IPS-20b (cell line): ENCODE results near the gene S100A4.

Experiments used
- H3K27ac ChIP-seq: one replicate; pipeline ENCODE4 v1.5.1; 2013; ENCODE audit warnings: low read length
- H3K27me3 ChIP-seq: 2 replicates; pipeline ENCODE4 v1.6.1; 2013; ENCODE audit warnings: mild to moderate bottlenecking, low read length, inconsistent platforms; ENCODE audit not compliant: insufficient read depth
- H3K36me3 ChIP-seq: 2 replicates; pipeline ENCODE4 v1.6.1; 2013; ENCODE audit warnings: low read depth, mild to moderate bottlenecking, inconsistent platforms, low read length, moderate library complexity; ENCODE audit not compliant: insufficient read depth
- H3K4me1 ChIP-seq: 2 replicates; pipeline ENCODE4 v1.6.1; 2013; ENCODE audit warnings: mild to moderate bottlenecking, control low read depth, inconsistent platforms, low read length, moderate library complexity; ENCODE audit not compliant: insufficient read depth
- H3K4me3 ChIP-seq: 2 replicates; pipeline ENCODE4 v1.5.1; 2013; ENCODE audit warnings: mild to moderate bottlenecking, low read length, inconsistent platforms
- H3K9ac ChIP-seq: 2 replicates; pipeline ENCODE4 v1.6.1; 2013; ENCODE audit warnings: low read depth, mild to moderate bottlenecking, inconsistent platforms, low read length, moderate library complexity
- H3K9me3 ChIP-seq: 2 replicates; pipeline ENCODE4 v1.6.1; 2013; ENCODE audit warnings: mild to moderate bottlenecking, low read depth, low read length, inconsistent platforms; ENCODE audit not compliant: insufficient read depth

The S100A4 gene

DNA sequence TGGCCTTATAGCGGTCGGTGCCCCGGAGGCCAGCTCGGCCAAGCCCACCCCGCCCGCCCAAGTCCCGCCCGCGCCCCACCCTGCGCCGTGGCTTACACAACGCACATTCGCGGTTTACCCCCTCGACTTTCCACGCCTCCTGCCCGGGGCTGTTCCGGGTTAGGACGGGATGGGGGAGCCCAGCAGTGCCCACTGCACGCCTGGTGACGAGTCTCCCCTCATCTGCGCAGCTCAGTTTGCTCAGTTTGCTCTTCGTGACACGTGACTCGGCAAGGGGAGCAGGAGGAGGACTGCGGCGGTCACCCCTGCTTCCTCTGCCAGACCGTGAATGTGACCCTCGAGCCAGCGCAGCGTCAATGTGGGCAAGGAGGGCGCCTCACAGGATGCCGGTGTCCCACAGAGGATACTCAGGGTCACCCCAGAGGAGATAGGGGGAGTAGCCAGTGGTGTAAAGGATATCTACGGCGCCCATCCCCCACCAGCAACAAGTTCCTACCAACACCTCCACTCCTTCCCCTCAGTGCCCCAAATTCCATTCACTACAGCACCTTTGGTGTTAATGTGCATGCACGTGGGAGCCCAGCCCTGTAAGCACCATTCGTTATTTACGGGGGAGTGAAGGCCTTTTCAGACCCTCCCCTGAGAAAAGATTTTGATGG lies 9.5 kb downstream of the S100A4 start:
- Histone ChIP-seq H3K9ac (peak overlapping the region; percentile 47; the same call in 1 of the 2 replicates), H3K4me1 (peaks cover 26% of the 10 kb centered on the region), H3K4me3 (peak overlapping the region; percentile 66), H3K27me3 (peaks cover 39% of the 10 kb centered on the region), H3K36me3 (no peaks in the 10 kb centered on the region), H3K9me3 (no peaks in the 10 kb centered on the region), H3K27ac (no peak overlapping the region)

GRCh38 chr1:153535242-153536011 lies 10.2 kb downstream of the S100A4 start, which contains the start of gene S100A6:
TSS of gene S100A6 (minus strand) at chr1:153535991. CDS start at chr1:153535339, 652 bp downstream.
- Histone ChIP-seq H3K4me3 (peak within 1 kb of the TSS; percentile 66), H3K9ac (peak within 1 kb of the TSS; percentile 47; the same call in 1 of the 2 replicates), H3K9me3 (no peaks in the 10 kb centered on the region), H3K4me1 (peaks cover 26% of the 10 kb centered on the region), H3K27ac (no peak within 1 kb of the TSS), H3K27me3 (peaks cover 39% of the 10 kb centered on the region), H3K36me3 (no peaks in the 10 kb centered on the region)

DNA sequence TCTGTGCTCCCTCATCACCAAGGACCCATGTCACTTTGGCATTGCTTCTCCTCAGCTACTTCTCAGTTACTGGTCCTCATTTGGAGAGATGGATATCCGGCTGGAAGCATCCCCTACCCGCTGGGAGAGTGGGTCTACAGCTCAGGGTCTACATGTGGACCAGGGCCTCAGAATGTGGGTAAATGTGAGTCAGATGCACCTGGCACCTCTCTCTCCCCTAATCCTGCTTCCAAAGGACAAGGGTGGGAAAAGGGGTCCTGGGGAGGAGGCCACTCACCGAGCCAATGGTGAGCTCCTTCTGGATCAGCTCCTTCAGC lies 10.7 kb downstream of the S100A4 start:
- Histone ChIP-seq H3K9me3 (no peaks in the 10 kb centered on the region), H3K27ac (no peak overlapping the region), H3K27me3 (peaks cover 39% of the 10 kb centered on the region), H3K36me3 (no peaks in the 10 kb centered on the region), H3K4me1 (peaks cover 26% of the 10 kb centered on the region), H3K9ac (no peak overlapping the region), H3K4me3 (no peak overlapping the region)

DNA sequence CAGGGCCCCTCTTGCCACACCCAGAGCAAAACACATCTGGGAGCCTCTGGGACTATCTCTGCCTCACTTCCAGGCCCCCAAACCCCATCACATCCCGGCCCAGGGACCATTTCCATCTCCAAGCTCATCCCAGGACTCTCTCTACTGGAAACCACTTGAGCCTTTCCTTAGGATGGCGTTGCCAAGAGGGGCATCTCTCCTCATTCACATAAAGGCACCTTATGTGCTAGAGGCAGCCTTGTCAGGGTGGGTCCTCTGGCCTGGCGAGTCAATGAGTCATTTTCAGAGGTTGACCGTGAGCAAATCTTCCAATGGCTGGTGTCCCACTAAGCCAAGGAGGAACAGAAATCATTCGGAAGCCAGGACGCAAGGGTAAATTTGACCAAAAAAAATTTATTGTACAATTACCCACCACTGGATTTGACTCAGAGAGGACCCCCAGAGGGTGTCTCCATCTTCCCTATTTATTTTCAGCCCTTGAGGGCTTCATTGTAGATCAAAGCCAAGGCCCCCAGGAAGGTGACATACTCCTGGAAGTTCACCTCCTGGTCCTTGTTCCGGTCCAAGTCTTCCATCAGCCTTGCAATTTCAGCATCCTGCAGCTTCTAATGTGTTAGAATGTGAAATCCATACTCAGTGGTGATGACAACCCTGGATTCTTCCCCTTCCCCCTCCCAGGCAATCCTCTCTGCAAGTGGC lies 11.2 kb downstream of the S100A4 start:
- Histone ChIP-seq H3K36me3 (no peaks in the 10 kb centered on the region), H3K27me3 (peaks cover 39% of the 10 kb centered on the region), H3K9ac (no peak overlapping the region), H3K4me1 (peaks cover 26% of the 10 kb centered on the region), H3K4me3 (no peak overlapping the region), H3K27ac (no peak overlapping the region), H3K9me3 (no peaks in the 10 kb centered on the region)

DNA sequence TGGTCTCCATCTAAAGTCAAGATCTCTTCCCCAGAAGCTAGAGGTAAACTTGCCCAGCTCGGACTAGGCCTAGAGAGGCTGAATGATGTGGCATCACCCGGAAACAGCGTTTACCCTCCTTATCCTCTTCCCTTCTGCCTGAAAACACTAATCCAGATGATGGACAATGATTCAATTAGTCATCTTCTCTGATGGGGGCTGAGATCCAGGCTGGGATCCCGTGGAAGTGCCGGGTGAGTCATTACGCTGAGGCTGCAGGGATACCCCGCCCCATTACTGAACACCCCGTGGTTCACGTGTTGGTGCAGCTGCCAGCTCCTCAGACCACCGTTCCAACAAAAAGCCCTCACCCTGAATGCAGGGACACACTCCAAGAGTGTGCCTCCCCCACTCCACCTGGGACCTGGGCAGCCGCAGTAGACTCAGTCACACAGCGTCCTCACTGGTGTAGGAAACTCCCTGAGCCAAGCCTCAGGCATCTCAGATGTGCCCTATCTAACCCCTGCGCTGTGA lies 11.9 kb downstream of the S100A4 start:
- peak overlapping the region; percentile 60; the same call in 1 of the 2 replicates for H3K4me3 ChIP-seq
- no peaks in the 10 kb centered on the region for H3K36me3 ChIP-seq
- H3K9ac ChIP-seq: peak overlapping the region; percentile 46; the same call in 1 of the 2 replicates
- H3K4me1 ChIP-seq: peaks cover 26% of the 10 kb centered on the region
- peaks cover 39% of the 10 kb centered on the region for H3K27me3 ChIP-seq
- no peaks in the 10 kb centered on the region for H3K9me3 ChIP-seq
- no peak overlapping the region for H3K27ac ChIP-seq

DNA sequence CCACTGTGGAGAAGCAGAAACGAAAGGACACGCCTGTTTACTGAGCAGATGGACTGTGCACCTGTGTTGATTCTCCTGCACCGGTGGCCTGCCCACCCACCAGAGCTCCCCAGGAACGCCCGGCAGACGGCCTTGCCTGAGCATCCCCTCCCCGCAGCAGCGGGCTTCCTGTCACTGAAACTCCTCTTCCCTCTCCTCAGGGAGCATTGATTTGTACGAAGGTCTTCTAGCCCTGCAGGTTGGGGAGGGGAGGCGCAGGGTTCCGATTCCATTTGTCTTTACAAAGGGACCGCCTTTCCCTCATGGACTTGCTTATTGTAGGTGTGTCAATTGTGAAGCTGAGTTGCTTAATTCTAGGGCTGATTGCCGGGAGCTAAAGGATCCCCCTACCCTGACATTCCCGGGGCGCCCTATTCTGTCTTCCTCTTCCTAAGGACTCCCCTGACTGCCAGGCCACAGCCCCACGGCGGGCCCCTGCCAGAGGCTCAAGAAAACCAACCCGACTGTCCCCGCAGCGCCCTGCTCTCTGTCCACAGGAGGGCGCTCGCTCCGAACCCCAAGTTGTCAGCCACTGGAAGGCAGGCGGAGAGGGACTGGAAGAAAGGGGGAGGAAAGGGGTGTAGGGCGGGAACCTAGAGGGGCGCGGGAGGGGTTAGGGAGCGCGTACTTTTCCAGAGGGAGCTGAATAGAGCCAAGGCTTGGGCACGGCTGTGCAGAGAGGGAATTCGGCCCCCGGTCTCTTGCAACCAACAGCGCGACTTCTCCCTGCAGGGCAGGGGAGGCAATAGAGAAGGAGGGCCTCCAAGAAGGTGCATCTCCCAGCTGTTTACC lies 12.6 kb downstream of the S100A4 start:
- peak overlapping the region; percentile 46; the same call in 1 of the 2 replicates for H3K9ac ChIP-seq
- no peaks in the 10 kb centered on the region for H3K36me3 ChIP-seq
- peaks cover 39% of the 10 kb centered on the region for H3K27me3 ChIP-seq
- no peak overlapping the region for H3K27ac ChIP-seq
- peak overlapping the region; percentile 60; the same call in 1 of the 2 replicates for H3K4me3 ChIP-seq
- H3K9me3 ChIP-seq: no peaks in the 10 kb centered on the region
- H3K4me1 ChIP-seq: peaks cover 21% of the 10 kb centered on the region

DNA sequence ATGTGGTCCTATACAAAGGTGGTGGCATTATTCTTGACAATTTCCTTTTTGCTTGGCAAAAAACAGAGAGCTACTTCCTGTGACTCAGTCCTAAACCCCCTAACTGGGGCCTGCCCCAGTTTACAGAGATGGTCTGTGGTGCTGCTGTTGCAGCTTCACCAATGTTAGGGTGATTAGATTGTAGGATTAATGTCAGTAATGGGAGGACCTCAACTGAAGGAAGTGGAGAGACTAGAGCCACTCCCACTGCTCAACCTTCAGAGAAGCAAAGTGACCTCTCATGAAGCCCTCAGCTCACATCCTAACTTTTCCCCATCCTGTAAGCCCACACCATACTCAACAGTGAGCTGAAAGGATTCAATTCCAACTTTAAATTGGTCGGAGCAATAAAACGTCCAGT lies 13.4 kb downstream of the S100A4 start:
- Histone ChIP-seq H3K36me3 (no peaks in the 10 kb centered on the region), H3K9me3 (no peaks in the 10 kb centered on the region), H3K27ac (no peak overlapping the region), H3K27me3 (peaks cover 35% of the 10 kb centered on the region), H3K4me3 (peak overlapping the region; percentile 60; the same call in 1 of the 2 replicates), H3K9ac (peak overlapping the region; percentile 14; the same call in 1 of the 2 replicates), H3K4me1 (peaks cover 26% of the 10 kb centered on the region)

- no peak overlapping the region for H3K9ac ChIP-seq
- H3K9me3 ChIP-seq: no peaks in the 10 kb centered on the region
- no peaks in the 10 kb centered on the region for H3K36me3 ChIP-seq
- H3K27ac ChIP-seq: no peak overlapping the region
- H3K4me1 ChIP-seq: peaks cover 27% of the 10 kb centered on the region
- H3K27me3 ChIP-seq: peaks cover 30% of the 10 kb centered on the region
- H3K4me3 ChIP-seq: no peak overlapping the region
Measured at GRCh38 chr1:153531638-153532037, 14.0 kb downstream of the S100A4 start.

DNA sequence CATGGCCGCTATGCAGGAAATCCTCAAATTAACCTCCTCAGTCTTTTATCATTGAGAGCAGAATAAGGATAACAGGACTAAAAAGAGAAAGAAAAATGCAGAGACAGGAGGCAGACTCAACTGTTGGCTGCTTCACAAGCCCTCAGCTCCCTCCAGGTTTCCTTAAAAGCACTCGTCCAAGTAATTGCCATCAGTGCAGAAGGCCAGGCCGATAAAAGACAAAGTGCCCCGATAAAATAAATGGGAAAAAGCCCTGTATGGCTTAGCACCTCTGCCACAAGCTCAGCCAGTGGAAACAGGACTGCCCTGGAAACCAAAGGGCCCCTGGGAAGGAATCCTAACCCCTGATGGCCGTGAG lies 17.9 kb downstream of the S100A4 start:
- H3K27me3 ChIP-seq: no peaks in the 10 kb centered on the region

DNA sequence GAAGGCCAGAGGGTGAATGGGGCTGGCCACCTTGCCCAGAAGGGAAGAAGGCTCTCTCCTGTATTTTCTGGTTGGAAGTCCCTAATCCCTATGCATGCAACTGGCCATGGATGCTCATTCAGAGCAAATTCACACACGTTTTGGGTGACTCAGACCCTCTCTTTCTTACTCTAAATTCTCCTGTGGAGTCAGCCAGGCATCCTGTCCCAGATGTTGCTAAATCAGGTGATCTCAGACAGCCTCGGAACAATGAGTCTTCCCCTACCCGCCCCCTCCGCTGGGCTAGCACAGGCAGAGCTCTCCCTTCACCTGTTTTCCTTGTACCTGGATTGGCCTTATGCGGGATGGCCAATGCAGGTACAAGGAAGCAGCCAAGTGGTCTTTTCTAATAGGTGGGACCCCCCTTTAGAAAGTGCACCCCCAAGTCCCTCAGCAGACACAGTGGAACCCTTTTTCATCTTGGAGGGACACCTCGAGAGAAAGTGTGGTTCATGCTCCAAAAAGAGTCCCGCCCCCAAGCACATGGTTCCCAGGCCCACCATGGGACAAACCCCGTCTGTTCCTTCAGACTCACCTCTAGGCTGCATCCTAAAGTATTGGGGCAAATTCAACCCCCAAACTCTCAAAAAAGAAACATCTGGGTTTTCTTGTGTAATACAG lies 18.5 kb downstream of the S100A4 start:
- Histone ChIP-seq H3K27me3 (no peaks in the 10 kb centered on the region), H3K27ac (no peak overlapping the region), H3K9ac (no peak overlapping the region)

More for the DNA sequence above, 17.9 kb downstream of the S100A4 start:
- H3K27ac ChIP-seq: no peak overlapping the region
- H3K4me1 ChIP-seq: peaks cover 19% of the 10 kb centered on the region
- no peak overlapping the region for H3K4me3 ChIP-seq
- H3K36me3 ChIP-seq: no peaks in the 10 kb centered on the region
- H3K9ac ChIP-seq: no peak overlapping the region
- H3K9me3 ChIP-seq: no peaks in the 10 kb centered on the region

More for the DNA sequence above, 18.5 kb downstream of the S100A4 start:
- H3K4me1 ChIP-seq: peaks cover 14% of the 10 kb centered on the region
- no peak overlapping the region for H3K4me3 ChIP-seq
- H3K36me3 ChIP-seq: no peaks in the 10 kb centered on the region
- H3K9me3 ChIP-seq: no peaks in the 10 kb centered on the region
